ENCODE results near the gene FOXO3.

Gene FOXO3

GRCh38 chr6:108633436-108633835 lies 72.7 kb downstream of the FOXO3 start:
- no peak for TF ChIP-seq CTCF (IDR thresholded peaks at IDR 0.05; ENCODE audit: insufficient read depth, low read length, missing control alignments)
- CTCF ChIA-PET = interaction anchor here (2.2 kb wide), 1 partner anchor 11 kb away, joined by 6 read pairs; no protein-coding TSS in a partner anchor
- no peak for DNase-seq (ENCODE audit: low read depth, low spot score)
- H3K4me3 ChIP-seq (ENCODE audit: low read depth, low read length) = no peak overlapping the region
- POLR2A ChIA-PET = no interaction called here

- ChIA-PET POLR2A (no interaction called here), CTCF (no interaction called here)
- no peak for TF ChIP-seq CTCF (IDR thresholded peaks at IDR 0.05; ENCODE audit: insufficient read depth, low read length, missing control alignments)
- no peak overlapping the region for H3K4me3 ChIP-seq (ENCODE audit: low read depth, low read length)
- no peak for DNase-seq (ENCODE audit: low read depth, low spot score)
These were observed 74.9 kb downstream of the FOXO3 start for GRCh38 chr6:108635505-108636226.

GRCh38 chr6:108637963-108638362 lies 77.2 kb downstream of the FOXO3 start:
- no peak for TF ChIP-seq CTCF (IDR thresholded peaks at IDR 0.05; ENCODE audit: insufficient read depth, low read length, missing control alignments)
- POLR2A ChIA-PET = no interaction called here
- DNase-seq (ENCODE audit: low read depth, low spot score) = no peak
- H3K4me3 ChIP-seq (ENCODE audit: low read depth, low read length) = no peak overlapping the region
- CTCF ChIA-PET = no interaction called here

- TF ChIP-seq CTCF (IDR thresholded peaks at IDR 0.05; ENCODE audit: insufficient read depth, low read length, missing control alignments) = no peak
- DNase-seq (ENCODE audit: low read depth, low spot score) = no peak
- CTCF ChIA-PET = interaction anchor here (1.5 kb wide), 1 partner anchor 9 kb away, joined by 4 read pairs; no protein-coding TSS in a partner anchor
- POLR2A ChIA-PET = no interaction called here
- no peak overlapping the region for H3K4me3 ChIP-seq (ENCODE audit: low read depth, low read length)
These were observed 78.3 kb downstream of the FOXO3 start for GRCh38 chr6:108638993-108639392.

GRCh38 chr6:108640104-108640503 lies 79.4 kb downstream of the FOXO3 start:
- ChIA-PET CTCF (interaction anchor here (1.5 kb wide), 1 partner anchor 10 kb away, joined by 4 read pairs; no protein-coding TSS in a partner anchor), POLR2A (no interaction called here)
- no peak for TF ChIP-seq CTCF (IDR thresholded peaks at IDR 0.05; ENCODE audit: insufficient read depth, low read length, missing control alignments)
- H3K4me3 ChIP-seq (ENCODE audit: low read depth, low read length) = no peak overlapping the region
- DNase-seq (ENCODE audit: low read depth, low spot score) = no peak

GRCh38 chr6:108643184-108643583 lies 82.5 kb downstream of the FOXO3 start:
- POLR2A ChIA-PET = no interaction called here
- TF ChIP-seq CTCF (IDR thresholded peaks at IDR 0.05; ENCODE audit: insufficient read depth, low read length, missing control alignments) = no peak
- CTCF ChIA-PET = no interaction called here
- no peak for DNase-seq (ENCODE audit: low read depth, low spot score)
- H3K4me3 ChIP-seq (ENCODE audit: low read depth, low read length) = no peak overlapping the region
